Stimulated activated CD8-positive, alpha-beta memory T cell treated with anti-CD3 and anti-CD28 coated beads, Interleukin-15, amount 100 ng/mL, for 48 hours (primary cell): Measurements from ENCODE around the gene RIMS4.

Experiments used
- DNase-seq, 2 donors: peaks; one replicate each; pipeline ENCODE4 v3.0.0-alpha.2; 2020; ENCODE audit warnings: low read depth in 2 of 2

Gene RIMS4

GRCh38 chr20:44743916-44744655, 66.3 kb downstream of the RIMS4 start:
- DNase-seq, result no peak

- no peak for DNase-seq
These were observed 67.2 kb downstream of the RIMS4 start for GRCh38 chr20:44743080-44743701.

- DNase-seq, result no peak
These were observed 67.9 kb downstream of the RIMS4 start for GRCh38 chr20:44742304-44743079.

GRCh38 chr20:44739942-44740341, 70.4 kb downstream of the RIMS4 start:
- no peak for DNase-seq

GRCh38 chr20:44738813-44739477, 71.4 kb downstream of the RIMS4 start:
- peak; percentile 24 to 30 for DNase-seq

- no peak for DNase-seq
These were observed 73.2 kb downstream of the RIMS4 start for GRCh38 chr20:44737116-44737515.

- DNase-seq, result no peak
These were observed 74.0 kb downstream of the RIMS4 start for GRCh38 chr20:44736170-44737021.

GRCh38 chr20:44735816-44736169, 74.6 kb downstream of the RIMS4 start:
- no peak for DNase-seq

GRCh38 chr20:44734938-44735337, 75.4 kb downstream of the RIMS4 start:
- no peak for DNase-seq

GRCh38 chr20:44733341-44734069, 76.8 kb downstream of the RIMS4 start:
- DNase-seq, result peak; percentile 31 to 37

- no peak for DNase-seq
These were observed 78.0 kb downstream of the RIMS4 start for GRCh38 chr20:44732327-44732726.

- DNase-seq, result no peak
These were observed 78.7 kb downstream of the RIMS4 start for GRCh38 chr20:44731657-44732056.

- DNase-seq, result no peak
These were observed 79.9 kb downstream of the RIMS4 start for GRCh38 chr20:44730441-44730840.

- DNase-seq, result no peak
These were observed 81.4 kb downstream of the RIMS4 start for GRCh38 chr20:44728801-44729443.

GRCh38 chr20:44727651-44728050, 82.7 kb downstream of the RIMS4 start:
- DNase-seq, result no peak

GRCh38 chr20:44727039-44727438, 83.3 kb downstream of the RIMS4 start:
- DNase-seq, result no peak

- no peak for DNase-seq
These were observed 84.5 kb downstream of the RIMS4 start for GRCh38 chr20:44725837-44726236.

- no peak for DNase-seq
These were observed 85.8 kb downstream of the RIMS4 start for GRCh38 chr20:44724423-44725091.

- no peak for DNase-seq
These were observed 86.5 kb downstream of the RIMS4 start for GRCh38 chr20:44723798-44724362.
